Activated CD4-positive, alpha-beta T cell treated with anti-CD3 and anti-CD28 coated beads for 4 hours (primary cell): ENCODE measurements around the gene SND1.

Source experiments
- DNase-seq, 2 donors: peaks; one replicate each; pipeline ENCODE4 v3.0.0-alpha.2; 2020

The SND1 gene

GRCh38 chr7:127914693-127915092 lies 262.7 kb downstream of the SND1 start:
- DNase-seq: no peak

GRCh38 chr7:127916735-127917134 lies 264.7 kb downstream of the SND1 start:
- no peak for DNase-seq

GRCh38 chr7:127918130-127918529 lies 266.1 kb downstream of the SND1 start:
- DNase-seq: no peak

- DNase-seq: no peak
These were observed 268.9 kb downstream of the SND1 start for GRCh38 chr7:127920787-127921438.

- no peak for DNase-seq
These were observed 270.7 kb downstream of the SND1 start for GRCh38 chr7:127922656-127923055.

GRCh38 chr7:127924874-127925273 lies 272.9 kb downstream of the SND1 start:
- DNase-seq: no peak

- no peak for DNase-seq
These were observed 275.3 kb downstream of the SND1 start for GRCh38 chr7:127927348-127927696.

- DNase-seq: no peak
These were observed 276.2 kb downstream of the SND1 start for GRCh38 chr7:127928222-127928621.

- DNase-seq: no peak
These were observed 276.9 kb downstream of the SND1 start for GRCh38 chr7:127928852-127929251.

- no peak for DNase-seq
These were observed 278.6 kb downstream of the SND1 start for GRCh38 chr7:127930341-127931328.

GRCh38 chr7:127932076-127932475 lies 280.1 kb downstream of the SND1 start:
- no peak for DNase-seq

GRCh38 chr7:127932496-127932895 lies 280.5 kb downstream of the SND1 start:
- DNase-seq: no peak

GRCh38 chr7:127933146-127933545 lies 281.2 kb downstream of the SND1 start:
- DNase-seq: no peak

GRCh38 chr7:127934711-127935110 lies 282.7 kb downstream of the SND1 start:
- no peak for DNase-seq

GRCh38 chr7:127935847-127936376 lies 283.9 kb downstream of the SND1 start:
- no peak for DNase-seq

GRCh38 chr7:127937066-127937680 lies 285.2 kb downstream of the SND1 start:
- DNase-seq: no peak

GRCh38 chr7:127938588-127938987 lies 286.6 kb downstream of the SND1 start:
- DNase-seq: no peak

- DNase-seq: no peak
These were observed 288.6 kb downstream of the SND1 start for GRCh38 chr7:127940381-127941160.

GRCh38 chr7:127941476-127942210 lies 289.6 kb downstream of the SND1 start:
- DNase-seq: no peak

- no peak for DNase-seq
These were observed 291.8 kb downstream of the SND1 start for GRCh38 chr7:127943541-127944521.

GRCh38 chr7:127946111-127946510 lies 294.1 kb downstream of the SND1 start:
- no peak for DNase-seq
